Stimulated activated CD4-positive, alpha-beta T cell treated with anti-CD3 and anti-CD28 coated beads, TNF-alpha, amount 100 ng/mL, for 24 hours (primary cell): ENCODE measurements around the gene UMODL1.

Source experiments
- DNase-seq, 3 experiments: peaks; one replicate each; pipeline ENCODE4 v3.0.0-alpha.2; 2020; ENCODE audit warnings: low read depth in 3 of 3

Gene UMODL1

GRCh38 chr21:42071146-42071737 is at the start of gene UMODL1:
TSS of gene UMODL1 (plus strand) at chr21:42071317. CDS start at chr21:42071317, 0 bp downstream.
- DNase-seq: no peak

GRCh38 chr21:42021371-42022090 is 49.6 kb upstream of the UMODL1 start:
- no peak for DNase-seq

GRCh38 chr21:42022091-42022430 is 49.1 kb upstream of the UMODL1 start:
- no peak for DNase-seq

GRCh38 chr21:42022906-42023305 is 48.2 kb upstream of the UMODL1 start:
- no peak for DNase-seq

- no peak for DNase-seq
These were observed 45.6 kb upstream of the UMODL1 start for GRCh38 chr21:42025376-42026081.

GRCh38 chr21:42026082-42026435 is 45.1 kb upstream of the UMODL1 start:
- no peak for DNase-seq

- DNase-seq: no peak
These were observed 43.9 kb upstream of the UMODL1 start for GRCh38 chr21:42027085-42027821.

- DNase-seq: no peak
These were observed 43.0 kb upstream of the UMODL1 start for GRCh38 chr21:42027822-42028765.

- DNase-seq: no peak
These were observed 42.2 kb upstream of the UMODL1 start for GRCh38 chr21:42028766-42029425.

- DNase-seq: no peak
These were observed 40.8 kb upstream of the UMODL1 start for GRCh38 chr21:42030311-42030710.

- DNase-seq: no peak
These were observed 39.9 kb upstream of the UMODL1 start for GRCh38 chr21:42031241-42031640.

GRCh38 chr21:42031816-42032215 is 39.3 kb upstream of the UMODL1 start:
- DNase-seq: no peak

GRCh38 chr21:42032266-42032665 is 38.9 kb upstream of the UMODL1 start:
- DNase-seq: no peak

- no peak for DNase-seq
These were observed 38.1 kb upstream of the UMODL1 start for GRCh38 chr21:42032968-42033367.

GRCh38 chr21:42036313-42036712 is 34.8 kb upstream of the UMODL1 start:
- DNase-seq: no peak

- DNase-seq: no peak
These were observed 33.6 kb upstream of the UMODL1 start for GRCh38 chr21:42037516-42037915.

GRCh38 chr21:42037943-42038342 is 33.2 kb upstream of the UMODL1 start:
- DNase-seq: no peak

GRCh38 chr21:42038393-42038792 is 32.7 kb upstream of the UMODL1 start:
- no peak for DNase-seq

- DNase-seq: no peak
These were observed 32.2 kb upstream of the UMODL1 start for GRCh38 chr21:42038826-42039425.

GRCh38 chr21:42039470-42039901 is 31.6 kb upstream of the UMODL1 start:
- DNase-seq: no peak
